ENCODE measurements around the gene TXNDC8.

The TXNDC8 gene

GRCh38 chr9:110334183-110334582 is 3.5 kb downstream of the TXNDC8 start:
- H3K9ac ChIP-seq (ENCODE audit: insufficient read length): no peak overlapping the region
- H3K4me3 ChIP-seq: no peak overlapping the region

GRCh38 chr9:110332766-110333165 is 4.9 kb downstream of the TXNDC8 start:
- H3K4me3 ChIP-seq: no peak overlapping the region
- no peak overlapping the region for H3K27ac ChIP-seq
- no peaks in the 10 kb centered on the region for H3K36me3 ChIP-seq (ENCODE audit: insufficient read depth, low read length)
- no peaks in the 10 kb centered on the region for H3K9me3 ChIP-seq (ENCODE audit: low read depth, low read length)
- no peak for DNase-seq (ENCODE audit: low read depth, low spot score)
- no peak overlapping the region for H3K9ac ChIP-seq (ENCODE audit: insufficient read length)
- TF ChIP-seq FOXP2 (optimal IDR thresholded peaks at IDR 0.05; ENCODE audit: control extremely low read depth, extremely low read length, insufficient read depth) (no peak), POLR2AphosphoS5 (IDR thresholded peaks at IDR 0.05; ENCODE audit: borderline replicate concordance, low read depth, low read length) (no peak), EZH2 (IDR thresholded peaks at IDR 0.05) (no peak)

More at GRCh38 chr9:110334183-110334582, 3.5 kb downstream of the TXNDC8 start:
- H3K27ac ChIP-seq: no peak overlapping the region
- DNase-seq (ENCODE audit: low read depth, low spot score): no peak
- no peaks in the 10 kb centered on the region for H3K36me3 ChIP-seq (ENCODE audit: insufficient read depth, low read length)
- TF ChIP-seq POLR2AphosphoS5 (IDR thresholded peaks at IDR 0.05; ENCODE audit: borderline replicate concordance, low read depth, low read length): no peak
- TF ChIP-seq FOXP2 (optimal IDR thresholded peaks at IDR 0.05; ENCODE audit: control extremely low read depth, extremely low read length, insufficient read depth): no peak
- no peak for TF ChIP-seq EZH2 (IDR thresholded peaks at IDR 0.05)
- H3K9me3 ChIP-seq (ENCODE audit: low read depth, low read length): no peaks in the 10 kb centered on the region

- Histone ChIP-seq H3K4me3 (no peak overlapping the region), H3K9me3 (ENCODE audit: low read depth, low read length) (no peaks in the 10 kb centered on the region), H3K27ac (no peak overlapping the region), H3K36me3 (ENCODE audit: insufficient read depth, low read length) (no peaks in the 10 kb centered on the region), H3K9ac (ENCODE audit: insufficient read length) (no peak overlapping the region)
- DNase-seq (ENCODE audit: low read depth, low spot score): no peak
- TF ChIP-seq EZH2 (IDR thresholded peaks at IDR 0.05) (no peak), POLR2AphosphoS5 (IDR thresholded peaks at IDR 0.05; ENCODE audit: borderline replicate concordance, low read depth, low read length) (no peak), FOXP2 (optimal IDR thresholded peaks at IDR 0.05; ENCODE audit: control extremely low read depth, extremely low read length, insufficient read depth) (no peak)
Observed at GRCh38 chr9:110330484-110331105, 7.1 kb downstream of the TXNDC8 start.

- Histone ChIP-seq H3K4me3 (no peak overlapping the region), H3K36me3 (ENCODE audit: insufficient read depth, low read length) (no peaks in the 10 kb centered on the region), H3K27ac (no peak overlapping the region), H3K9ac (ENCODE audit: insufficient read length) (no peak overlapping the region), H3K9me3 (ENCODE audit: low read depth, low read length) (no peaks in the 10 kb centered on the region)
- no peak for DNase-seq (ENCODE audit: low read depth, low spot score)
- TF ChIP-seq EZH2 (IDR thresholded peaks at IDR 0.05) (no peak), POLR2AphosphoS5 (IDR thresholded peaks at IDR 0.05; ENCODE audit: borderline replicate concordance, low read depth, low read length) (no peak), FOXP2 (optimal IDR thresholded peaks at IDR 0.05; ENCODE audit: control extremely low read depth, extremely low read length, insufficient read depth) (no peak)
Observed at GRCh38 chr9:110329639-110330230, 7.9 kb downstream of the TXNDC8 start.

GRCh38 chr9:110328763-110329162 is 8.9 kb downstream of the TXNDC8 start:
- no peak for DNase-seq (ENCODE audit: low read depth, low spot score)
- H3K36me3 ChIP-seq (ENCODE audit: insufficient read depth, low read length): no peaks in the 10 kb centered on the region
- H3K27ac ChIP-seq: no peak overlapping the region
- TF ChIP-seq FOXP2 (optimal IDR thresholded peaks at IDR 0.05; ENCODE audit: control extremely low read depth, extremely low read length, insufficient read depth): no peak
- TF ChIP-seq EZH2 (IDR thresholded peaks at IDR 0.05): no peak
- TF ChIP-seq POLR2AphosphoS5 (IDR thresholded peaks at IDR 0.05; ENCODE audit: borderline replicate concordance, low read depth, low read length): no peak
- H3K9me3 ChIP-seq (ENCODE audit: low read depth, low read length): no peaks in the 10 kb centered on the region
- no peak overlapping the region for H3K9ac ChIP-seq (ENCODE audit: insufficient read length)
- no peak overlapping the region for H3K4me3 ChIP-seq

- Histone ChIP-seq H3K4me3 (no peak overlapping the region), H3K9me3 (ENCODE audit: low read depth, low read length) (no peaks in the 10 kb centered on the region), H3K27ac (no peak overlapping the region), H3K36me3 (ENCODE audit: insufficient read depth, low read length) (no peaks in the 10 kb centered on the region), H3K9ac (ENCODE audit: insufficient read length) (no peak overlapping the region)
- TF ChIP-seq EZH2 (IDR thresholded peaks at IDR 0.05): no peak
- no peak for TF ChIP-seq POLR2AphosphoS5 (IDR thresholded peaks at IDR 0.05; ENCODE audit: borderline replicate concordance, low read depth, low read length)
- no peak for DNase-seq (ENCODE audit: low read depth, low spot score)
Observed at GRCh38 chr9:110327716-110328115, 9.9 kb downstream of the TXNDC8 start.

GRCh38 chr9:110323818-110324217 is 13.8 kb downstream of the TXNDC8 start:
- Histone ChIP-seq H3K27ac (no peak overlapping the region), H3K9ac (ENCODE audit: insufficient read length) (no peak overlapping the region), H3K4me3 (no peak overlapping the region), H3K9me3 (ENCODE audit: low read depth, low read length) (no peaks in the 10 kb centered on the region), H3K36me3 (ENCODE audit: insufficient read depth, low read length) (no peaks in the 10 kb centered on the region)
- DNase-seq (ENCODE audit: low read depth, low spot score): no peak
- TF ChIP-seq FOXP2 (optimal IDR thresholded peaks at IDR 0.05; ENCODE audit: control extremely low read depth, extremely low read length, insufficient read depth) (no peak), POLR2AphosphoS5 (IDR thresholded peaks at IDR 0.05; ENCODE audit: borderline replicate concordance, low read depth, low read length) (no peak), EZH2 (IDR thresholded peaks at IDR 0.05) (no peak)

GRCh38 chr9:110320651-110321445 is 16.8 kb downstream of the TXNDC8 start:
- H3K4me3 ChIP-seq: no peak overlapping the region
- no peaks in the 10 kb centered on the region for H3K36me3 ChIP-seq (ENCODE audit: insufficient read depth, low read length)
- no peak overlapping the region for H3K27ac ChIP-seq
- no peaks in the 10 kb centered on the region for H3K9me3 ChIP-seq (ENCODE audit: low read depth, low read length)
- TF ChIP-seq EZH2 (IDR thresholded peaks at IDR 0.05): no peak
- TF ChIP-seq POLR2AphosphoS5 (IDR thresholded peaks at IDR 0.05; ENCODE audit: borderline replicate concordance, low read depth, low read length): no peak
- TF ChIP-seq FOXP2 (optimal IDR thresholded peaks at IDR 0.05; ENCODE audit: control extremely low read depth, extremely low read length, insufficient read depth): no peak
- no peak for DNase-seq (ENCODE audit: low read depth, low spot score)
- no peak overlapping the region for H3K9ac ChIP-seq (ENCODE audit: insufficient read length)

Measured in SK-N-MC (cell line).